ENCODE results near the gene ATF4. TPM values are rescaled to one million over a fixed set of nuclear protein-coding genes. Genes with fewer than 3 reads are reported as not detected.

Gene ATF4
- total RNA-seq, 1 donor from 2014 or later: 315 TPM

GRCh38 chr22:39494471-39495120 lies 25.8 kb upstream of the ATF4 start:
- Mint-ChIP-seq H3K9me3 (no peaks in the 10 kb centered on the region), H3K4me3 (no peak overlapping the region), H3K4me1 (ENCODE audit: unreplicated experiment) (peaks cover 26% of the 10 kb centered on the region), H3K27me3 (no peaks in the 10 kb centered on the region), H3K36me3 (peaks cover 5% of the 10 kb centered on the region), H3K27ac (no peak overlapping the region)
- no peak for DNase-seq (ENCODE audit: extremely low spot score, unreplicated experiment)
- no peak for TF ChIP-seq CTCF (conservative IDR thresholded peaks at IDR 0.05)

GRCh38 chr22:39496131-39496838 lies 24.1 kb upstream of the ATF4 start:
- Mint-ChIP-seq H3K4me1 (ENCODE audit: unreplicated experiment) (peaks cover 24% of the 10 kb centered on the region), H3K27ac (peak overlapping the region; percentile 41)
- no peak for DNase-seq (ENCODE audit: extremely low spot score, unreplicated experiment)

GRCh38 chr22:39497429-39497828 lies 22.9 kb upstream of the ATF4 start:
- Mint-ChIP-seq H3K36me3 (no peaks in the 10 kb centered on the region), H3K4me3 (no peak overlapping the region), H3K27me3 (no peaks in the 10 kb centered on the region), H3K27ac (no peak overlapping the region), H3K4me1 (ENCODE audit: unreplicated experiment) (peaks cover 34% of the 10 kb centered on the region), H3K9me3 (no peaks in the 10 kb centered on the region)
- no peak for DNase-seq (ENCODE audit: extremely low spot score, unreplicated experiment)
- no peak for TF ChIP-seq CTCF (conservative IDR thresholded peaks at IDR 0.05)

More at GRCh38 chr22:39496131-39496838, 24.1 kb upstream of the ATF4 start:
- TF ChIP-seq CTCF (conservative IDR thresholded peaks at IDR 0.05): peak; percentile 86
- no peaks in the 10 kb centered on the region for H3K27me3 Mint-ChIP-seq
- H3K9me3 Mint-ChIP-seq: no peaks in the 10 kb centered on the region
- H3K36me3 Mint-ChIP-seq: no peaks in the 10 kb centered on the region
- no peak overlapping the region for H3K4me3 Mint-ChIP-seq

- no peak for TF ChIP-seq CTCF (conservative IDR thresholded peaks at IDR 0.05)
- Mint-ChIP-seq H3K9me3 (no peaks in the 10 kb centered on the region), H3K4me1 (ENCODE audit: unreplicated experiment) (peaks cover 38% of the 10 kb centered on the region), H3K27me3 (no peaks in the 10 kb centered on the region), H3K36me3 (no peaks in the 10 kb centered on the region), H3K27ac (no peak overlapping the region), H3K4me3 (no peak overlapping the region)
- no peak for DNase-seq (ENCODE audit: extremely low spot score, unreplicated experiment)
Measured at GRCh38 chr22:39498368-39498767, 22.0 kb upstream of the ATF4 start.

- Mint-ChIP-seq H3K4me3 (peak overlapping the region; percentile 32), H3K36me3 (no peaks in the 10 kb centered on the region), H3K9me3 (no peaks in the 10 kb centered on the region), H3K27me3 (no peaks in the 10 kb centered on the region), H3K27ac (peak overlapping the region; percentile 44), H3K4me1 (ENCODE audit: unreplicated experiment) (peaks cover 39% of the 10 kb centered on the region)
- TF ChIP-seq CTCF (conservative IDR thresholded peaks at IDR 0.05): no peak
- no peak for DNase-seq (ENCODE audit: extremely low spot score, unreplicated experiment)
Measured at GRCh38 chr22:39498802-39499201, 21.6 kb upstream of the ATF4 start.
